Panc1 (cell line): ENCODE results near the gene FEV. TPM values are rescaled to one million over a fixed set of nuclear protein-coding genes. Genes with fewer than 3 reads are reported as not detected.

Source experiments
- ATAC-seq: fragments of 200-7000 bp; cut with Tn5 transposase; 2 replicates; pipeline ENCODE4 v1.9.1; 2020; ENCODE audit warnings: mild to moderate bottlenecking, moderate library complexity
- BruUV-seq: library from RNA; stranded (reverse); fragments of 400-500 nt; replicated peaks from 2 replicates; lab custom pipeline; 2021; lab: Mats Ljungman, UMichigan
- CTCF ChIA-PET: fragments of 300-600 bp; sonication (Branson Sonifier 250); formaldehyde crosslinking; loops from one replicate; lab custom pipeline; 2022; ENCODE audit warnings: antibody characterized with exemption; lab: Charles Lee
- POLR2A ChIA-PET: fragments of 300-600 bp; sonication (Branson Sonifier 250); formaldehyde crosslinking; loops from one replicate; lab custom pipeline; 2022; ENCODE audit warnings: antibody characterized with exemption; lab: Charles Lee
- DNase-seq: peaks from one replicate; pipeline ENCODE4 v3.0.0-alpha.2; 2010; ENCODE audit warnings: low read depth, low spot score
- H3K27ac ChIP-seq: 2 replicates; pipeline ENCODE4 v1.5.1; 2011; ENCODE audit warnings: mild to moderate bottlenecking, low read length, inconsistent platforms
- H3K27me3 ChIP-seq: fragments of 200-500 bp; sonication (Bioruptor generic); 2 replicates; pipeline ENCODE4 v1.6.0; 2014; ENCODE audit warnings: low read length, inconsistent platforms; ENCODE audit not compliant: control insufficient read depth, insufficient read depth
- H3K36me3 ChIP-seq: fragments of 200-500 bp; sonication (Bioruptor generic); 2 replicates; pipeline ENCODE4 v1.5.1; 2014; ENCODE audit warnings: inconsistent platforms, mild to moderate bottlenecking, low read length, moderate library complexity; ENCODE audit not compliant: control insufficient read depth, insufficient read depth
- H3K4me1 ChIP-seq: 2 replicates; pipeline ENCODE4 v1.5.1; 2011; ENCODE audit warnings: inconsistent platforms, mild to moderate bottlenecking, low read length, moderate library complexity; ENCODE audit not compliant: control insufficient read depth, insufficient read depth
- H3K4me3 ChIP-seq, 2 experiments: 2 replicates each; pipeline ENCODE4 v1.5.1; 2011 to 2012; ENCODE audit warnings: low read depth in 2 of 2, low read length in 2 of 2, mild to moderate bottlenecking in 2 of 2, inconsistent platforms in 1 of 2, moderate library complexity in 1 of 2
- H3K9me3 ChIP-seq: fragments of 200-500 bp; sonication (Bioruptor generic); 2 replicates; pipeline ENCODE4 v1.5.1; 2014; ENCODE audit warnings: low read depth, mild to moderate bottlenecking, inconsistent platforms, low read length, moderate library complexity; ENCODE audit not compliant: control insufficient read depth, insufficient read depth
- POLR2AphosphoS5 ChIP-seq: IDR thresholded peaks from 2 replicates; pipeline ENCODE4 v1.6.1; 2012; ENCODE audit warnings: mild to moderate bottlenecking, low read depth, low read length, moderate library complexity
- SIN3A ChIP-seq: IDR thresholded peaks from 2 replicates; pipeline ENCODE4 v1.6.1; 2012; ENCODE audit warnings: low read depth, mild to moderate bottlenecking, low read length, moderate library complexity, borderline replicate concordance; ENCODE audit not compliant: insufficient read depth
- TCF7L2 ChIP-seq: IDR thresholded peaks from 2 replicates; pipeline ENCODE4 v1.6.1; 2011; ENCODE audit warnings: mild to moderate bottlenecking, low read depth, low read length, inconsistent platforms
- in situ Hi-C: cut with HindIII; loops from 2 replicates; pipeline ENCODE4 v1.10.0; 2016; ENCODE audit warnings: low sequenced_read_pairs, low pct_unique_long_range_greater_than_20kb
- intact Hi-C: fragments of 100-400 bp; cut with micrococcal nuclease; formaldehyde crosslinking; loops from one replicate; pipeline ENCODE4 v1.10.0; 2022; ENCODE audit not compliant: unreplicated experiment
- total RNA-seq: library from RNA; stranded (reverse); gene quantifications from one replicate; pipeline ENCODE4 v1.2.1, GENCODE V29; 2021; ENCODE audit not compliant: unreplicated experiment
- TF ChIP-seq, protein P1 (sequence below), 2 experiments: IDR thresholded peaks; 2 replicates each; pipeline ENCODE4 v1.6.1; 2011 to 2012; ENCODE audit warnings: low read depth in 2 of 2, control low read depth in 1 of 2, low read length in 1 of 2, mild to moderate bottlenecking in 1 of 2, moderate library complexity in 1 of 2; ENCODE audit not compliant: insufficient read depth in 1 of 2
- TF ChIP-seq, protein P2 (sequence below): fragments of 450-650 bp; IDR thresholded peaks from 2 replicates; pipeline ENCODE4 v1.5.1; 2017; ENCODE audit warnings: mild to moderate bottlenecking

Gene FEV
- total RNA-seq, 1 experiment from 2014 or later, result not detected

DNA sequence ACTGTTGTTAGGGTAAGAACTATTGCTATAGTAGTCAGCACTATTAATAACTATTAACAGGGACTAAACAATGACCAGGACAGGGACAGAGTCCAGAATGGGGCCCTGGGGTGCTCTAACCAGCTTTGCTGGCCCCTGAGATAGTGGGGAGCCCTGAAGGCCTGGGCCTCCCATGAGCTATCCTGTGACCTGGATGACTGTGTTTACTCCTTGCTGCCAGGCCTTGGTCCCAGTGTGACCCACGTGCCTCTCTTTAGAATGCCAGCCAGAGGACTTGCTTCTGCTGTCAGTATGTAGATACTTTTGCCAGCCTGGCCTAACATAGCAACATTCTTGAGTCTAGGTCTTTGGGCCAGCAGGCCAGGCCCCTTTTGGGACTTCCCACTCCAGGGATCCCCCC lies 14.1 kb downstream of the FEV start:
- POLR2A ChIA-PET, result no interaction called here
- H3K4me1 ChIP-seq, result no peaks in the 10 kb centered on the region
- ATAC-seq, result no peak
- CTCF ChIA-PET, result no interaction called here
- intact Hi-C loops, result no loop called here
- DNase-seq, result no peak
- no peaks in the 10 kb centered on the region for H3K36me3 ChIP-seq
- H3K9me3 ChIP-seq, result no peaks in the 10 kb centered on the region
- in situ Hi-C loops, result no loop called here
- no peak for TF ChIP-seq SIN3A
- TF ChIP-seq POLR2AphosphoS5, result no peak
- TF ChIP-seq, protein P1, sequence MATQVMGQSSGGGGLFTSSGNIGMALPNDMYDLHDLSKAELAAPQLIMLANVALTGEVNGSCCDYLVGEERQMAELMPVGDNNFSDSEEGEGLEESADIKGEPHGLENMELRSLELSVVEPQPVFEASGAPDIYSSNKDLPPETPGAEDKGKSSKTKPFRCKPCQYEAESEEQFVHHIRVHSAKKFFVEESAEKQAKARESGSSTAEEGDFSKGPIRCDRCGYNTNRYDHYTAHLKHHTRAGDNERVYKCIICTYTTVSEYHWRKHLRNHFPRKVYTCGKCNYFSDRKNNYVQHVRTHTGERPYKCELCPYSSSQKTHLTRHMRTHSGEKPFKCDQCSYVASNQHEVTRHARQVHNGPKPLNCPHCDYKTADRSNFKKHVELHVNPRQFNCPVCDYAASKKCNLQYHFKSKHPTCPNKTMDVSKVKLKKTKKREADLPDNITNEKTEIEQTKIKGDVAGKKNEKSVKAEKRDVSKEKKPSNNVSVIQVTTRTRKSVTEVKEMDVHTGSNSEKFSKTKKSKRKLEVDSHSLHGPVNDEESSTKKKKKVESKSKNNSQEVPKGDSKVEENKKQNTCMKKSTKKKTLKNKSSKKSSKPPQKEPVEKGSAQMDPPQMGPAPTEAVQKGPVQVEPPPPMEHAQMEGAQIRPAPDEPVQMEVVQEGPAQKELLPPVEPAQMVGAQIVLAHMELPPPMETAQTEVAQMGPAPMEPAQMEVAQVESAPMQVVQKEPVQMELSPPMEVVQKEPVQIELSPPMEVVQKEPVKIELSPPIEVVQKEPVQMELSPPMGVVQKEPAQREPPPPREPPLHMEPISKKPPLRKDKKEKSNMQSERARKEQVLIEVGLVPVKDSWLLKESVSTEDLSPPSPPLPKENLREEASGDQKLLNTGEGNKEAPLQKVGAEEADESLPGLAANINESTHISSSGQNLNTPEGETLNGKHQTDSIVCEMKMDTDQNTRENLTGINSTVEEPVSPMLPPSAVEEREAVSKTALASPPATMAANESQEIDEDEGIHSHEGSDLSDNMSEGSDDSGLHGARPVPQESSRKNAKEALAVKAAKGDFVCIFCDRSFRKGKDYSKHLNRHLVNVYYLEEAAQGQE (IDR thresholded peaks at IDR 0.05; ENCODE audit: insufficient read depth in 1 of 2, low read depth in 2 of 2, low read length in 1 of 2), result no peak
- TF ChIP-seq, protein P2, sequence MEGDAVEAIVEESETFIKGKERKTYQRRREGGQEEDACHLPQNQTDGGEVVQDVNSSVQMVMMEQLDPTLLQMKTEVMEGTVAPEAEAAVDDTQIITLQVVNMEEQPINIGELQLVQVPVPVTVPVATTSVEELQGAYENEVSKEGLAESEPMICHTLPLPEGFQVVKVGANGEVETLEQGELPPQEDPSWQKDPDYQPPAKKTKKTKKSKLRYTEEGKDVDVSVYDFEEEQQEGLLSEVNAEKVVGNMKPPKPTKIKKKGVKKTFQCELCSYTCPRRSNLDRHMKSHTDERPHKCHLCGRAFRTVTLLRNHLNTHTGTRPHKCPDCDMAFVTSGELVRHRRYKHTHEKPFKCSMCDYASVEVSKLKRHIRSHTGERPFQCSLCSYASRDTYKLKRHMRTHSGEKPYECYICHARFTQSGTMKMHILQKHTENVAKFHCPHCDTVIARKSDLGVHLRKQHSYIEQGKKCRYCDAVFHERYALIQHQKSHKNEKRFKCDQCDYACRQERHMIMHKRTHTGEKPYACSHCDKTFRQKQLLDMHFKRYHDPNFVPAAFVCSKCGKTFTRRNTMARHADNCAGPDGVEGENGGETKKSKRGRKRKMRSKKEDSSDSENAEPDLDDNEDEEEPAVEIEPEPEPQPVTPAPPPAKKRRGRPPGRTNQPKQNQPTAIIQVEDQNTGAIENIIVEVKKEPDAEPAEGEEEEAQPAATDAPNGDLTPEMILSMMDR, result no peak
- no peak for TF ChIP-seq TCF7L2
- no peak overlapping the region for H3K4me3 ChIP-seq
- peaks cover 7% of the 10 kb centered on the region for H3K27me3 ChIP-seq
- no TSS peak for BruUV-seq
- H3K27ac ChIP-seq, result no peak overlapping the region

DNA sequence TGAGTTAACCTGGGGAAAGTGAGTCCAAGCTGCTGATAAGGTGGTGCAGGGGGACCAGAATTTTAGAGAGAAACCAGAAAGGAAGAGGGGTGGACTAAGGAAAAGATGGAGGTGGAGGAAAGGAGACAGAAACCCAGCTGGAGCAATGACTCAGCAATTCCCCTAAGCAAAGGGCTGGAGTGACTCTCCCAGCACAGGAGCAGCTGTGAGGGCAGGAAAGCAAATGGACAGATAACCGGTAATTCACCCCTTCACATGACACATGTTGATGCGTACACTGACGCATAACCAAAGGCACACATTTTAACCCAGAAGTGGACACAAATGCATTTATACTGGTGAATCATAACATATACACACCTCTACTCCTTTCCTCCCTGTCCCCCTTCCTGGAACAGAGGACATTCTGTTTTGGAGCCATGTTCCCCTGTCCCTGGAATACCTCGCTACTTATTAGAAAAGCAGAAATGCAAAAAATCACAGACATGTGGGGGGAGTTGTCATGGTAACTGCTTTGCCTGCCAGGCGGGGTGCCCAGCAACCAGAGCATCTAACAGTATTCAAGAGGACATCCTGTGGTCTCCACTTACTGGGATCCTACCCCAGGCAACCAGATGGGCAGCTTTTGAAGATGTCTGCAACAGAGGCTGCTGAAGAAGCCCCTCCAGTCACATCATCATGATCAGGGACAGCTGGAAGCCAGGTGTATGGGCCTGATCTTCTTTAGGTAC lies 20.8 kb downstream of the FEV start:
- H3K4me3 ChIP-seq, result no peak overlapping the region
- TF ChIP-seq SIN3A (no peak), POLR2AphosphoS5 (no peak), TCF7L2 (no peak)
- TF ChIP-seq, protein P2, result no peak
- TF ChIP-seq, protein P1 (IDR thresholded peaks at IDR 0.05; ENCODE audit: insufficient read depth in 1 of 2, low read depth in 2 of 2, low read length in 1 of 2), result no peak
- POLR2A ChIA-PET, result no interaction called here
- in situ Hi-C loops, result no loop called here
- ATAC-seq (no peak), DNase-seq (no peak)
- no peaks in the 10 kb centered on the region for H3K36me3 ChIP-seq
- no peaks in the 10 kb centered on the region for H3K9me3 ChIP-seq
- no peaks in the 10 kb centered on the region; the same call in 1 of the 2 replicates for H3K27me3 ChIP-seq
- no peak overlapping the region for H3K27ac ChIP-seq
- H3K4me1 ChIP-seq, result no peaks in the 10 kb centered on the region
- CTCF ChIA-PET, result no interaction called here
- BruUV-seq, result no TSS peak
- intact Hi-C loops, result no loop called here
